Memory B cell (primary cell): ENCODE data around the gene PTTG1IP2.

Source experiments
- ATAC-seq: fragments of 150-1000 bp; cut with Tn5 transposase; 2 replicates; pipeline ENCODE4 v1.10.0; 2021; ENCODE audit warnings: low read depth, mild to moderate bottlenecking, moderate library complexity
- DNase-seq, 2 donors: peaks; one replicate each; pipeline ENCODE4 v3.0.0; 2022; ENCODE audit warnings: low spot score in 2 of 2
- H3K27ac Mint-ChIP-seq: one replicate; pipeline ENCODE4 v1.8.0; 2022; ENCODE audit warnings: mild to moderate bottlenecking, moderate library complexity, mixed read lengths
- H3K27me3 Mint-ChIP-seq: one replicate; pipeline ENCODE4 v1.8.0; 2022; ENCODE audit warnings: mixed read lengths
- H3K36me3 Mint-ChIP-seq: one replicate; pipeline ENCODE4 v1.8.0; 2022; ENCODE audit warnings: mild to moderate bottlenecking, mixed read lengths
- H3K4me1 Mint-ChIP-seq: one replicate; pipeline ENCODE4 v1.8.0; 2022; ENCODE audit warnings: mixed read lengths
- H3K4me3 Mint-ChIP-seq: one replicate; pipeline ENCODE4 v1.8.0; 2022; ENCODE audit warnings: mild to moderate bottlenecking, moderate library complexity, mixed read lengths
- H3K9me3 Mint-ChIP-seq: one replicate; pipeline ENCODE4 v1.8.0; 2022; ENCODE audit warnings: mixed read lengths

Gene PTTG1IP2

GRCh38 chr7:90560730-90561129, 91.3 kb downstream of the PTTG1IP2 start:
- DNase-seq: no peak
- H3K4me1 Mint-ChIP-seq: no peaks in the 10 kb centered on the region

More at GRCh38 chr7:90560730-90561129, 91.3 kb downstream of the PTTG1IP2 start:
- H3K36me3 Mint-ChIP-seq: no peaks in the 10 kb centered on the region
- no peak for ATAC-seq
- H3K27ac Mint-ChIP-seq: no peak overlapping the region
- H3K4me3 Mint-ChIP-seq: no peak overlapping the region
- no peaks in the 10 kb centered on the region for H3K9me3 Mint-ChIP-seq
- peaks cover 1% of the 10 kb centered on the region for H3K27me3 Mint-ChIP-seq
